MCF 10A (cell line): ENCODE results near the gene PGF. TPM values are rescaled to one million over a fixed set of nuclear protein-coding genes. Genes with fewer than 3 reads are reported as not detected.

ENCODE experiments used
- BruUV-seq: library from RNA; stranded (reverse); fragments of 400-500 nt; replicated peaks from 2 replicates; lab custom pipeline; 2021; lab: Mats Ljungman, UMichigan
- CTCF ChIA-PET: fragments of 300-600 bp; sonication (Branson Sonifier 250); formaldehyde crosslinking; extraction: SDS; loops from one replicate; lab custom pipeline; 2021; ENCODE audit warnings: antibody characterized with exemption, inconsistent platforms; lab: Yijun Ruan, JAX
- POLR2A ChIA-PET: fragments of 300-600, 350-650 bp; sonication (Branson Sonifier 250); formaldehyde crosslinking; extraction: SDS; loops from one replicate; lab custom pipeline; 2020; ENCODE audit warnings: antibody characterized with exemption, inconsistent platforms; lab: Yijun Ruan, JAX
- DNase-seq: peaks from one replicate; pipeline ENCODE4 v3.0.0-alpha.2; 2018; ENCODE audit not compliant: unreplicated experiment
- H3K27ac Mint-ChIP-seq: one replicate; pipeline ENCODE4 v1.8.0; 2022; ENCODE audit warnings: mild to moderate bottlenecking, low read depth, mixed read lengths; ENCODE audit not compliant: unreplicated experiment
- H3K27me3 Mint-ChIP-seq: one replicate; pipeline ENCODE4 v1.8.0; 2022; ENCODE audit warnings: mixed read lengths; ENCODE audit not compliant: insufficient read depth, unreplicated experiment
- H3K36me3 Mint-ChIP-seq: one replicate; pipeline ENCODE4 v1.8.0; 2022; ENCODE audit warnings: mild to moderate bottlenecking, moderate library complexity, mixed read lengths; ENCODE audit not compliant: insufficient read depth, unreplicated experiment
- H3K4me1 Mint-ChIP-seq: one replicate; pipeline ENCODE4 v1.8.0; 2022; ENCODE audit warnings: mixed read lengths; ENCODE audit not compliant: insufficient read depth, unreplicated experiment
- H3K4me3 Mint-ChIP-seq: one replicate; pipeline ENCODE4 v1.8.0; 2022; ENCODE audit warnings: mild to moderate bottlenecking, moderate library complexity, mixed read lengths; ENCODE audit not compliant: unreplicated experiment
- H3K9me3 Mint-ChIP-seq: one replicate; pipeline ENCODE4 v1.8.0; 2022; ENCODE audit warnings: mixed read lengths; ENCODE audit not compliant: unreplicated experiment
- intact Hi-C: fragments of 100-400 bp; cut with micrococcal nuclease; formaldehyde crosslinking; loops from 2 replicates; pipeline ENCODE4 v1.14.1; 2022
- total RNA-seq: library from RNA; stranded (reverse); gene quantifications from 2 replicates; pipeline ENCODE4 v1.2.3, GENCODE V29; 2022
- TF ChIP-seq, protein P1 (sequence below): fragments of 200-600 bp; IDR thresholded peaks from one replicate; pipeline ENCODE4 v1.8.0; 2022; ENCODE audit warnings: antibody characterized with exemption, mild to moderate bottlenecking; ENCODE audit not compliant: unreplicated experiment

PGF gene
- total RNA-seq, 1 experiment from 2014 or later: 2.1 TPM

DNA sequence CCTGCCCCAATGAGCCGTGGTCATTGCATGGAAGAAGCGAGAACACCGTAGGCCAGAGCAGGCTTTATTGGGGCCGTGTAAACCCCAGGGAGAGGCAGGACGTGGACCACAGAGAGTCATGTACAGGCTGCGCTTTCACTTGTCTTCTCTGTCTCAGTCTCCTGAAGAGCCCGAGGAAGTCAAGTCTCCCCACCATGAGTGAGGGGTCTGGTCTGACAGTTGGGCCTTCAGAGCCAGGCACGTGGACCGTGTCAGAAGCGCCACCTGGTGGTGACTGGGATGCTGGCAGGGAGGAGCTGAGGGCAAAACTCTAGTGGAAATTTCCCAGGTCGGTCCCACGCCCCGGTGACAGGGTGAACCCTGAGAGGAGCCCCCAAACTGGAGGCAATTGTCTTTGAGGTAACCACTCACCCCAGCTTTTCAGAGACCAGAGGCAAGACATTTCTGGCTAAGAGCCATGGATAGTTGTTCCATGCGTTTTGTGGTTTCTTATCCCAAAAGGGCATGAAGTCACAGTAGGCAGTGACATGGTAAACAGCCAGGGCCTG lies 49.7 kb downstream of the PGF start:
- no peak overlapping the region for H3K4me3 Mint-ChIP-seq
- H3K4me1 Mint-ChIP-seq: no peaks in the 10 kb centered on the region
- intact Hi-C loops: loop anchor here (1.0 to 2.0 kb wide), 4 partner anchors 17 to 296 kb away; no protein-coding TSS in a partner anchor
- ChIA-PET POLR2A (interaction anchor here (0.6 to 3.8 kb wide), 11 partner anchors 9 to 297 kb away, joined by 3 to 32 read pairs (median 3); partner anchors contain the start of genes DLST and ZC2HC1C), CTCF (interaction anchor here (0.5 to 7.4 kb wide), 37 partner anchors 12 to 625 kb away, joined by 3 to 182 read pairs (median 4); partner anchors contain the start of genes DLST, EIF2B2, PROX2 and RPS6KL1)
- H3K27ac Mint-ChIP-seq: no peak overlapping the region
- no peaks in the 10 kb centered on the region for H3K9me3 Mint-ChIP-seq
- H3K36me3 Mint-ChIP-seq: peaks cover 50% of the 10 kb centered on the region
- TF ChIP-seq, protein P1, sequence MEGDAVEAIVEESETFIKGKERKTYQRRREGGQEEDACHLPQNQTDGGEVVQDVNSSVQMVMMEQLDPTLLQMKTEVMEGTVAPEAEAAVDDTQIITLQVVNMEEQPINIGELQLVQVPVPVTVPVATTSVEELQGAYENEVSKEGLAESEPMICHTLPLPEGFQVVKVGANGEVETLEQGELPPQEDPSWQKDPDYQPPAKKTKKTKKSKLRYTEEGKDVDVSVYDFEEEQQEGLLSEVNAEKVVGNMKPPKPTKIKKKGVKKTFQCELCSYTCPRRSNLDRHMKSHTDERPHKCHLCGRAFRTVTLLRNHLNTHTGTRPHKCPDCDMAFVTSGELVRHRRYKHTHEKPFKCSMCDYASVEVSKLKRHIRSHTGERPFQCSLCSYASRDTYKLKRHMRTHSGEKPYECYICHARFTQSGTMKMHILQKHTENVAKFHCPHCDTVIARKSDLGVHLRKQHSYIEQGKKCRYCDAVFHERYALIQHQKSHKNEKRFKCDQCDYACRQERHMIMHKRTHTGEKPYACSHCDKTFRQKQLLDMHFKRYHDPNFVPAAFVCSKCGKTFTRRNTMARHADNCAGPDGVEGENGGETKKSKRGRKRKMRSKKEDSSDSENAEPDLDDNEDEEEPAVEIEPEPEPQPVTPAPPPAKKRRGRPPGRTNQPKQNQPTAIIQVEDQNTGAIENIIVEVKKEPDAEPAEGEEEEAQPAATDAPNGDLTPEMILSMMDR: peak; percentile 83
- BruUV-seq: no TSS peak
- peak; percentile 59 for DNase-seq
- H3K27me3 Mint-ChIP-seq: no peaks in the 10 kb centered on the region

GRCh38 chr14:74904635-74905503 lies 50.5 kb downstream of the PGF start:
- Mint-ChIP-seq H3K27ac (no peak overlapping the region), H3K9me3 (no peaks in the 10 kb centered on the region), H3K4me1 (no peaks in the 10 kb centered on the region), H3K4me3 (no peak overlapping the region), H3K36me3 (peaks cover 53% of the 10 kb centered on the region), H3K27me3 (no peaks in the 10 kb centered on the region)
- no peak for DNase-seq
- ChIA-PET POLR2A (interaction anchor here (0.5 to 3.8 kb wide), 10 partner anchors 8 to 332 kb away, joined by 3 to 32 read pairs (median 4); partner anchors contain the start of genes DLST and PROX2), CTCF (interaction anchor here (0.6 to 7.4 kb wide), 23 partner anchors 12 to 406 kb away, joined by 3 to 182 read pairs (median 4); partner anchors contain the start of genes DLST, EIF2B2 and PROX2)
- TF ChIP-seq, protein P1: no peak
- no TSS peak for BruUV-seq
- intact Hi-C loops: loop anchor here (1.0 to 2.0 kb wide), 3 partner anchors 16 to 296 kb away; no protein-coding TSS in a partner anchor

DNA sequence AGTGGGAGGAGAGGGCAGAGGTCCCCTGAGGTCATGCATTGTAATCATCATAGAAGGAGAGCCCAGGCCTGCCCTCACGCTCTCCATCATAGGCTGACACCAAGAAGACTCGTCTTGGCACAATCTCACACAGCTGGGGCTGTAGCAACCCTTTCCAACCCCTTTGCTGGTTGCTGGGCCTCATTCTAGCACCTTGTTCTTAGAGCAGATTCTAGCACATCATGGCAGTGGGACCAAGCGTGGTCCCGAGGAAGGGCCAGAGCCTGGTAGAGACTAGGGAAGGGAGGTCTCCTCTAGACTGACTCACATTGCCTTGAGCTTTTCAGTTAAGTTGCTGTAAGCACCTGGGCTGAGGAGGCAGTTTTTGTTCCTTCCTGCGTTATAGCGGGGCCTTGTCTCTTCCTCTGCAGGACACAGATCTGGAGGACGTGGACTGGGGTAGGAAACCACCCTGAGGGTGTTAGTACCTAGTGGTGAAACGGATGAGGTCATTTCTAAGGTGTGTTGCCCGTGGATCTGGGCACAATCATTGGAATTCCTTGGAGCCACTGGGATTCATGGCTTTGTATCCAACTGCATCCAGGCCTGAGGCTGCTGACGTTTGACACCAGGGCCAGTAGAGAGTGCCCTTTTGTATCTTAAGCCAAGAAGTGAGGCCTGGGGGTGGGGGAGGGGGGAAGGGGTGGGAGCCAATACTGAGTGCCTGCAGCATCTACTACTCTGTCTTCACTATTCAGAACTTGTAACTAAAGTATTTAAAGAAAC lies 52.3 kb downstream of the PGF start:
- Mint-ChIP-seq H3K4me3 (no peak overlapping the region), H3K36me3 (peaks cover 69% of the 10 kb centered on the region)
- intact Hi-C loops: no loop called here

More for the DNA sequence above, 52.3 kb downstream of the PGF start:
- ChIA-PET CTCF (interaction anchor here (0.9 to 6.3 kb wide), 2 partner anchors 10 to 42 kb away, joined by 3 to 127 read pairs; no protein-coding TSS in a partner anchor), POLR2A (interaction anchor here (0.6 to 3.5 kb wide), 2 partner anchors 42 to 165 kb away, joined by 3 to 26 read pairs; no protein-coding TSS in a partner anchor)
- no peaks in the 10 kb centered on the region for H3K27me3 Mint-ChIP-seq
- BruUV-seq: TSS peak; percentile 58
- H3K9me3 Mint-ChIP-seq: no peaks in the 10 kb centered on the region
- no peaks in the 10 kb centered on the region for H3K4me1 Mint-ChIP-seq
- no peak for DNase-seq
- TF ChIP-seq, protein P1: no peak
- H3K27ac Mint-ChIP-seq: no peak overlapping the region
